Memory B cell (primary cell): ENCODE data around the gene DOCK1.

Experiments used
- ATAC-seq: fragments of 150-1000 bp; cut with Tn5 transposase; 2 replicates; pipeline ENCODE4 v1.10.0; 2021; ENCODE audit warnings: low read depth, mild to moderate bottlenecking, moderate library complexity
- DNase-seq, 2 donors: peaks; one replicate each; pipeline ENCODE4 v3.0.0; 2022; ENCODE audit warnings: low spot score in 2 of 2
- H3K27ac Mint-ChIP-seq: one replicate; pipeline ENCODE4 v1.8.0; 2022; ENCODE audit warnings: mild to moderate bottlenecking, moderate library complexity, mixed read lengths
- H3K27me3 Mint-ChIP-seq: one replicate; pipeline ENCODE4 v1.8.0; 2022; ENCODE audit warnings: mixed read lengths
- H3K36me3 Mint-ChIP-seq: one replicate; pipeline ENCODE4 v1.8.0; 2022; ENCODE audit warnings: mild to moderate bottlenecking, mixed read lengths
- H3K4me1 Mint-ChIP-seq: one replicate; pipeline ENCODE4 v1.8.0; 2022; ENCODE audit warnings: mixed read lengths
- H3K4me3 Mint-ChIP-seq: one replicate; pipeline ENCODE4 v1.8.0; 2022; ENCODE audit warnings: mild to moderate bottlenecking, moderate library complexity, mixed read lengths
- H3K9me3 Mint-ChIP-seq: one replicate; pipeline ENCODE4 v1.8.0; 2022; ENCODE audit warnings: mixed read lengths

DOCK1 gene

DNA sequence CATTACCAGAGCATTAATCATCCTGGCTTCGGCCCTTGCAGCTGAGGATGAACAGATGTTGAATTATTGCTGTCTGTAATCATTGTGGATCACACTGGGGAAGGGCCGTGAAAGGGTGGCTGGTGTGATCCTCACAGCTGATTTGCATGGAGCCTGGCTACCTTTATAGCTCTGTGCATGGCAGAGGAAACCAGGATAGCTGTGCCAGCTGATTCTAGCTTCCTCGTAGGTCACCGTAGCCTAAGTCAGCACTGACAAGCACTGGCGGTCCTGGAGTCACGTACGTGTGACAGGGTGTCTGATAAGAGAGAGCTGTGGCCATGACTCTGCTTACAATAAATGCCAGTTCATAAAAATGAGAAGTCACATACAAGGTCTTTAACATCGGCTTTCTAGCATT lies 214.7 kb downstream of the DOCK1 start:
- ATAC-seq: no peak
- Mint-ChIP-seq H3K27me3 (no peaks in the 10 kb centered on the region), H3K36me3 (no peaks in the 10 kb centered on the region), H3K27ac (no peak overlapping the region), H3K4me1 (no peaks in the 10 kb centered on the region), H3K9me3 (peaks cover 3% of the 10 kb centered on the region), H3K4me3 (no peak overlapping the region)
- no peak for DNase-seq

DNA sequence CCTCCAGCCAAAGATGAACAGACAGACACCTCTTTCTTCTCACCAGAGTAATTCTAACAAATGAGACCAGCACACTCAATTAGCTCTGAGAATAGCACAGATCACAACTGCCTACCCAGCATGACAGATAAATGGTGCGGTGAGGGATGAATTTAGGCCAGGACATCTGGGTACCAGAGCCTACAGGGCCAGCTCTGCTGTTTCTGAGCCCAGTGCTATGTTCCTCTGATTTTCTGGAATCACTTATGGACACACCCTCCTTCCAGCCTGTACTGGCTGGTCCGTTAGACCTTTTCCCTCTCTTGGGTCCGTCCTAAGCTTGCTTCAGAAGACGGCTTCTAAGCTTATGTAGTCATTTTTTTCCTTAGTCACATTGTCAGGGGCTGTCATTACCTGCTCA lies 217.6 kb downstream of the DOCK1 start:
- no peak overlapping the region for H3K4me3 Mint-ChIP-seq
- no peak overlapping the region for H3K27ac Mint-ChIP-seq
- ATAC-seq (no peak), DNase-seq (no peak)
- H3K4me1 Mint-ChIP-seq: no peaks in the 10 kb centered on the region
- peaks cover 3% of the 10 kb centered on the region for H3K9me3 Mint-ChIP-seq
- H3K36me3 Mint-ChIP-seq: no peaks in the 10 kb centered on the region
- H3K27me3 Mint-ChIP-seq: no peaks in the 10 kb centered on the region

DNA sequence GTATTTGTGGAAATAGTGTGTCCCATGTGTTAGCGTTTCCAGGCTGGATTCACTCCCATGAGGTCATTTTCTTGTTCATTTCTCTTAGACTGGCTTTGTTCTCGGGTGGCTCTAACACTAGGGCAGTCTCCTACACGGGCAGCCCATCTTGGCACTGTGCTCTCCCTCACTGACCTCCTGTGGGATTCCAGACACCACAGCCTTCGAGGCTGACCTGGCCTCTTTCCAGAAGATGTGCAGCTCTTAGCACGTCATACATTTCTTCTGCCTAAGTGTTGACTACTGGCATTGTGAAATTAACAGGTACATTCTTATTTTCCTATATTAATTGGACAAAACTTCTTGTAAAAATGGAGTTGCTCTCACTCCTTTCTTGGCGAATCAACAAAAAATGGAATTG lies 218.4 kb downstream of the DOCK1 start:
- Mint-ChIP-seq H3K27ac (no peak overlapping the region), H3K4me3 (no peak overlapping the region), H3K9me3 (no peaks in the 10 kb centered on the region), H3K36me3 (no peaks in the 10 kb centered on the region), H3K4me1 (no peaks in the 10 kb centered on the region), H3K27me3 (no peaks in the 10 kb centered on the region)
- ATAC-seq (no peak), DNase-seq (no peak)

DNA sequence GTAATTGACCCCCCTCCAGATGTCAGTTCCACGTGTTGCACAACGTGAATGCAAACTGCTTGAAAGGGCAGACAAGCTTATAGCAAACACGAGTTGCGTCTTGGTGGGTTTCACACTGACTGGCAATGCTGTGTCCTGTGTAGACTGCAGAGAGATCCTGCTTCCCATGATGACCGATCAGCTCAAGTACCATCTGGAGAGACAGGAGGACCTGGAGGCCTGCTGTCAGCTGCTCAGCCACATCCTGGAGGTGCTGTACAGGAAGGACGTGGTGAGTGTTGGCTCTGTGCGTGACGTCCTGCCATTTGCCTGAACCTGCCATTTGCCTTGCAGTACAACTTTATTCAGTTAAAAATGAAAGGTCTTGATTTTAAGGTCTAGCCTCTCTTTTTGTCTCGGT lies 220.1 kb downstream of the DOCK1 start:
- Mint-ChIP-seq H3K4me3 (no peak overlapping the region), H3K4me1 (no peaks in the 10 kb centered on the region), H3K27ac (no peak overlapping the region), H3K27me3 (no peaks in the 10 kb centered on the region), H3K9me3 (peaks cover 1% of the 10 kb centered on the region), H3K36me3 (no peaks in the 10 kb centered on the region)
- DNase-seq (no peak), ATAC-seq (no peak)

DNA sequence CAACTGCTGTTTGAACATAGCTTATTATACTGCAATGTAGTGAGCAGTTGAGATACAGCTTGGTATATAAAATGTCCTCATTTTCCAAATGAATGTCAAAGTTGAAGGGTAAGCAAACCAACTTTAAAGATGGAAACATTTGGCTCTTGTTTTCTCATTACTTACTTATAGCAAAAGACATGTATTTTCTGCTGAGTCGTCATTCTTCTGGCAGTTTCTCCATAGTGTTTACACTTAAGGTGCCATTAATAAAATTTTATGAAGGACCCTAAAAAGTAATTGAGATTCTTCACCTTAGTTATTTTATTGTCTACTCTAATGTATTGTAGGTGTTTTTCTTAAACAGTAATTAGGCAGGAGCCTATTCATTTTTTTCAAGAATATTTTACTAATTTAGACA lies 222.6 kb downstream of the DOCK1 start:
- no peak overlapping the region for H3K27ac Mint-ChIP-seq
- ATAC-seq: no peak
- no peak for DNase-seq
- H3K27me3 Mint-ChIP-seq: no peaks in the 10 kb centered on the region
- H3K4me3 Mint-ChIP-seq: no peak overlapping the region
- peaks cover 1% of the 10 kb centered on the region for H3K9me3 Mint-ChIP-seq
- no peaks in the 10 kb centered on the region for H3K36me3 Mint-ChIP-seq
- H3K4me1 Mint-ChIP-seq: no peaks in the 10 kb centered on the region

DNA sequence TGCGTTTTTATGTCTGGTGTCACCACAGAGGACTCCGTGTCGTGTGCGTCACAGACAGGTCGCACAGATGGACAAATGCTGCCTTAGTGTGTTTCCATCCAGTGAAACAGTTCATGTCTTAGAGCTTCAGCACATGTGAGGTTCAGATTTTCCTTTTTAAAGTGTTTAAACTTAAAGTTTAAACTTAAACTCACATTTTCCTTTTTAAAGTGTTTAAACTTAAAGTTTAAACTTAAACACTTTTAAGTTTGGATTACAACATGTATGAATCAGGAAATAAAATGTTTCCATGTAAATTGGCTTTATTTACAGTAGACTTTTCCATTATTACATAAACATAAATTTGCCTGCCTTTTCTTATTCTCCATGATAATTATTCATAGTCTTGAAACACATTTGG lies 223.9 kb downstream of the DOCK1 start:
- H3K4me1 Mint-ChIP-seq: no peaks in the 10 kb centered on the region
- ATAC-seq: no peak
- no peak for DNase-seq
- H3K9me3 Mint-ChIP-seq: peaks cover 1% of the 10 kb centered on the region
- H3K4me3 Mint-ChIP-seq: no peak overlapping the region
- no peaks in the 10 kb centered on the region for H3K27me3 Mint-ChIP-seq
- H3K27ac Mint-ChIP-seq: no peak overlapping the region
- no peaks in the 10 kb centered on the region for H3K36me3 Mint-ChIP-seq

DNA sequence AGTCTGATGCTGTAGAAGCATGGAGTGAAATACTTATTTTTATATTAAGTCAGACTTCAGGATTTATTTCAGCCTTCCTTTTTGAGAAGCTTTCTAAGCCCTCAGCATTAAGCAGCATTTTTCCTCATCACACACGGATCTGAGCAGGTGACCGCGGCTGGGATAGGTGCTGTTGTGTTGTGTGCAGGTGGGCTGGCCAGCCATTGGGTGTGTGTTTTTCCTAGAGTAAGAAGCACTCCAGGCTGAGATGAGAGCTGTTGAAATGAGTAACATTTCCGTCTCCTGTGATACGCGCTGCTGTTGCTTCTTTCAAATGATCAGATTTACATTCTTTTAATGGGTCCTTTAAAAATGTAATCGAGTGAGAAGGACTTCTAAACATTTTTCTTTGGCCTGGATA lies 227.2 kb downstream of the DOCK1 start:
- H3K4me1 Mint-ChIP-seq: no peaks in the 10 kb centered on the region
- H3K27me3 Mint-ChIP-seq: no peaks in the 10 kb centered on the region
- H3K9me3 Mint-ChIP-seq: peaks cover 1% of the 10 kb centered on the region
- no peak overlapping the region for H3K4me3 Mint-ChIP-seq
- no peak for DNase-seq
- no peak for ATAC-seq
- H3K27ac Mint-ChIP-seq: no peak overlapping the region
- no peaks in the 10 kb centered on the region for H3K36me3 Mint-ChIP-seq

DNA sequence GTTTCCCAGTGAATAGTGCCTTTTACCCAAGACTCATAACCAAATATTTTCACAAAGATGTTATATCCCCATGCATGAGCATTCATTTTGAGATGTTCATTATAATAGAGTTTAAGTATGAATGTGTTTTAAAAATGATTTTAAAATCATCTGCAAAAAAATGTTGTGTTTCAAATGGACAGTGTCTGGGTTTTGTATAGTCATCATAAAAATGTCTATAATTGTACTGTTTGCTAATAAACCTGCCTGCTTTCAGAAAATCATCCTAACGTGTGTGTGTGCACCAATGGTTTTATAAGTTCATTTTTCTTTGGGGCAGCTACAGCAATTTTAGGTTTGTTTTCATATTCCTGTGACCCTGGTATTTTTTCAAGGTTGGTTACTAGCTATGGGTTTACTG lies 228.0 kb downstream of the DOCK1 start:
- Mint-ChIP-seq H3K27me3 (no peaks in the 10 kb centered on the region), H3K4me3 (no peak overlapping the region), H3K36me3 (no peaks in the 10 kb centered on the region), H3K9me3 (peaks cover 1% of the 10 kb centered on the region), H3K27ac (no peak overlapping the region), H3K4me1 (no peaks in the 10 kb centered on the region)
- ATAC-seq (no peak), DNase-seq (no peak)

DNA sequence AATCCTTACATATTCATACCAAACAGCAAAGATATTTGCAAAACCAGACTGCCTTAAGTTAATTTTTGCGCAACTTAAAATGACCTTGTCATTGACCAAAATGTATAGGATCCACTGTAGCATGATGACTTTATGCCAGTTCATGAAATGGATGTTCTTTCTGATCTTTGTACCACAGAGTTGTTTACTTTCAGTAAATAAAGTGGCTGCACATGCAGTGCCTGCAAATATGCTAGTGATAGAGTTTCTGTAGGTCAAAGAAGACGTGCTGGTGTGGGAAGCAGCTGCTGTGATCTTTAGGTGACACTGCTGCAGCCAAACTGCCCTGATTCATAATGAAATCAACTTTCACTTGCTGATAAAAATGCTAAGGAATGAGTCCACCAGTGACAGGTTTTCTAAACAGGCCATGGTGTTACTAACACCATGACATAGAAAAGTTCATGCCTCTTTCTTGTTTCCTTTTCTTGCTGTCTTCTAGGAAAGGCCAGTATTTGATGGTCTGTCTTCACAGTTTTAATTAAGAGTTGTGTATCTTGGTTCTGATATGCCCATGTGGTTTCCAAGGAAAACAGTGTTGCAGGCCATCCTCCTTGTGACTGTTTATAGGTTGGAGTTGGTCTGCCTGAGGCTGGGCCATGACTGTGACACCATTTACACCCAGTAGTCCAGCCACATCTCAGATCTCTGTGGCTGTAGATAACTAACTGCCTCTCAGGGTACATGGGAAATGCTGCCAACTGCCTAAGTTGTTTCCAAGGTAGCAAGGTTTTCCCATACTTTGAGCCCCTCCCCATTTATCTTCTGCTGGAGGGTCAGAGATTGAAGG lies 228.7 kb downstream of the DOCK1 start:
- peaks cover 1% of the 10 kb centered on the region for H3K9me3 Mint-ChIP-seq
- no peak for DNase-seq
- no peaks in the 10 kb centered on the region for H3K4me1 Mint-ChIP-seq
- no peak for ATAC-seq
- no peaks in the 10 kb centered on the region for H3K27me3 Mint-ChIP-seq
- no peak overlapping the region for H3K27ac Mint-ChIP-seq
- no peaks in the 10 kb centered on the region for H3K36me3 Mint-ChIP-seq
- no peak overlapping the region for H3K4me3 Mint-ChIP-seq

DNA sequence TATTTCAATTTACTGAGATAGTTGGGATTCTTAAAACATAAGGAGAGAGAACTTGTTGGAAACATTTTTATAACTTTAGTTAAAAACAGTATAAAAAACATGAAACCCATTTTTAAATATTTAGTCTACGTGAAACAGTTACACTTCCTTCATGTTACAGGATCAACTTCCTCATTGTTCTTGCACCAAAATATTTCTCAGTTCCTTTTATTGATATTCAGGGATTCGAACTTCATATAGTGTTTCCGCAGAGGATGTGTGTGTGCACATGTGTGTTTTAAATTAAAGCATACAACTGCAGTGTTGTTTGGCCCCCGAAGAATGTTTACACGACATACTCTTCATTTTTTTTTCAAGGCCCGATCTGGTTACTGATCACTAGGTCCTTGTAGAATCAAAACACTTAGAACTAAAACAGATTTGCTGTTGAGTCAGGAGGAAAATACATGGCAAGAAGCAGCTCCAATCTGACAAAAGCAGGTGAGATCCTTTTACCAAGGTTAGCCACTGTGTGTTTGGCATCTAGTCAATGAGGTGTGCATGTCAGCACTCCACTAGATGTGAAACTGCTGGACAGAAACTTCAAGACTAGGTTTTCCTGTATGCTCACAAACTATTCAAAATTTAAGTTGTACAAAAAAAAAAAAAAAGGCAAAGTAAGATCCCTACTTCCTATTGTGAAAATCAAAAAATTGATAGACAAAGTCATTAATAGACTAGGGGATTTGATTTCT lies 230.8 kb downstream of the DOCK1 start:
- no peaks in the 10 kb centered on the region for H3K9me3 Mint-ChIP-seq
- no peaks in the 10 kb centered on the region for H3K36me3 Mint-ChIP-seq
- no peaks in the 10 kb centered on the region for H3K27me3 Mint-ChIP-seq
- no peak for DNase-seq
- no peaks in the 10 kb centered on the region for H3K4me1 Mint-ChIP-seq
- H3K27ac Mint-ChIP-seq: no peak overlapping the region
- H3K4me3 Mint-ChIP-seq: no peak overlapping the region
- ATAC-seq: no peak

DNA sequence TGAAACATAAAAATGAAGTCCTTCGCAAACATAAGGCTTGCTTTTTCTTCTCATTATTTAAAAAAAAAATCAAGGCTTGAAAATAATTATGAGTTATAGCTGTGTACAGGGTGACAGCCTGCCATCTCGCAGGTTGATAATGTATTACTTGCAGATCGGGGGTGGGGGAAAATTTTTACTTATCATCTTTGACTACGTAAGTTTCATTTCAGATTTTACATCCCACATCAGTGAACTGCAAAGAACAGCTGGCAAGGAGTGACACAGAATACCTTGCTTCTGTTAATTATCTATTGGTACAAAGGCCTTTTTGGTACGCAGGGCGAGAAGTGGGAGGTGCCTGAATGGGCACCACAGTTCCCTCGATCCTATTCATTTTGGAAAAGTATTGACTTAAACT lies 232.2 kb downstream of the DOCK1 start:
- Mint-ChIP-seq H3K4me1 (no peaks in the 10 kb centered on the region), H3K4me3 (no peak overlapping the region), H3K9me3 (no peaks in the 10 kb centered on the region), H3K27ac (no peak overlapping the region), H3K27me3 (no peaks in the 10 kb centered on the region), H3K36me3 (no peaks in the 10 kb centered on the region)
- DNase-seq (no peak), ATAC-seq (no peak)

DNA sequence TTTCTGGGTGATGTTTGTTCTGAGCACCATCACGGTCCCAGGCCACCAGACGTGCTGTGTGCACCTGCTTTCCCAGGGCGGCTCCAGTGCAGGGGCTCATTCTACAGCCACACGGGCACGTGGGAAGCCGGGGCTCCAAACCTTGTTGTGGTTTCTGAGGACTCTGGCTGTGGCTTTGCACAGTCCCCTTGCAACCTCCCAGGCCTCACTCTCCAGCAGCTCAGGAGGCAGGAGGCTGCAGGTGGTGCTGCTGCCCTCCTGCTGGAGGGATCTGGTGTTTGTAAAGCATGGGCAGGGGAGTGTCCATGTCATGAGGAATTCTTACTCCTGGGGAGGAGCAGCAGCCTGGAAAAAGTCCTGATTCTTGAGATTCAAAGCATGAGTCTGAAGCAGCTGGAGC lies 236.9 kb downstream of the DOCK1 start:
- no peaks in the 10 kb centered on the region for H3K4me1 Mint-ChIP-seq

GRCh38 chr10:127142856-127143255 lies 237.6 kb downstream of the DOCK1 start:
- ATAC-seq (no peak), DNase-seq (no peak)
- Mint-ChIP-seq H3K36me3 (no peaks in the 10 kb centered on the region), H3K4me1 (no peaks in the 10 kb centered on the region), H3K27ac (no peak overlapping the region), H3K27me3 (no peaks in the 10 kb centered on the region), H3K4me3 (no peak overlapping the region), H3K9me3 (peaks cover 2% of the 10 kb centered on the region)

More for the DNA sequence above, 236.9 kb downstream of the DOCK1 start:
- Mint-ChIP-seq H3K9me3 (peaks cover 2% of the 10 kb centered on the region), H3K27ac (no peak overlapping the region), H3K27me3 (no peaks in the 10 kb centered on the region), H3K4me3 (no peak overlapping the region), H3K36me3 (no peaks in the 10 kb centered on the region)
- ATAC-seq: no peak
- no peak for DNase-seq

DNA sequence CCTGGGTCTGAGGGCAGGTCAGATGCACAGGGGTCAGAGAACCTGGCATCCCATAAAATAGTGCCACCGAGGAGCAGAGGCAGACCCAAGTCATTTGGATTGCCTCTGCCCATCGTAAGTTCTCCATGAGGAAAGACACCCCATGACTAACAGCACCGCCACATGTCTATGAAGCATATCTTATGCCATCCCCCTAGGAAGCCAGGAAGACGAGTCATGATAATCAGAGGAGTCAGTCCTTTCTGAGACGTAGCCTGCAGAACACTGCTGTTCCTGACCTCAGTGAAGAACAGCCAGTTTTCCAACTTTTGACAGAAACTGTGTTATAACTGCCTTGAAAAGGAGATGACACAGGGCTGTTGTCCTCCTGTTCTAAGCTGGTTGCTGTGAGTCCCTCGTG lies 239.9 kb downstream of the DOCK1 start:
- no peaks in the 10 kb centered on the region for H3K36me3 Mint-ChIP-seq
- ATAC-seq (no peak), DNase-seq (no peak)
- H3K9me3 Mint-ChIP-seq: peaks cover 2% of the 10 kb centered on the region
- H3K4me3 Mint-ChIP-seq: no peak overlapping the region
- no peak overlapping the region for H3K27ac Mint-ChIP-seq
- no peaks in the 10 kb centered on the region for H3K4me1 Mint-ChIP-seq
- H3K27me3 Mint-ChIP-seq: no peaks in the 10 kb centered on the region

DNA sequence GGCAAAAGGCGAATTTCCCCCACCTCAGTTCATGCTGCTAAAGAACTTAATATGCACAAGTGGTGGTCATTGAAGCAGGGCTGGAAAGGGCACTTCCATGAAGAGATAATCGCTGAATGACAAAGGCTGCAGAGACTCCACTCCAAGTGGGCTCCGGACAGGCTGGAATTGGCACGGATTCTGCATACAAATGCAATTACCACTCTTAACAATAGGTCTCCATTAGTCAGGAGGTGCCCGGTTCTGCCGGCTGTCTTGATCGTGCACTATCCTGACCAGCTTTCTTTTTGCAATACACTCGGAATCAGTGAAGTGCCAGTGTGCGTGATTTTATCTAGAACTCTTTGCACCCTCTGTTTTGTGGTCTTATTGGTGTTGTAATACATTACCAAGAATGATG lies 241.4 kb downstream of the DOCK1 start:
- ATAC-seq: no peak
- Mint-ChIP-seq H3K4me1 (no peaks in the 10 kb centered on the region), H3K27ac (no peak overlapping the region), H3K4me3 (no peak overlapping the region), H3K27me3 (no peaks in the 10 kb centered on the region), H3K9me3 (peaks cover 2% of the 10 kb centered on the region), H3K36me3 (no peaks in the 10 kb centered on the region)
- DNase-seq: no peak
